ENCODE results near the gene GRAMD1C.
"Not testable (repeated sequence)": the region's sequence is repeated elsewhere in the genome, so short reads cannot be mapped to it uniquely, and the experiment has no call there.

GRAMD1C gene

DNA sequence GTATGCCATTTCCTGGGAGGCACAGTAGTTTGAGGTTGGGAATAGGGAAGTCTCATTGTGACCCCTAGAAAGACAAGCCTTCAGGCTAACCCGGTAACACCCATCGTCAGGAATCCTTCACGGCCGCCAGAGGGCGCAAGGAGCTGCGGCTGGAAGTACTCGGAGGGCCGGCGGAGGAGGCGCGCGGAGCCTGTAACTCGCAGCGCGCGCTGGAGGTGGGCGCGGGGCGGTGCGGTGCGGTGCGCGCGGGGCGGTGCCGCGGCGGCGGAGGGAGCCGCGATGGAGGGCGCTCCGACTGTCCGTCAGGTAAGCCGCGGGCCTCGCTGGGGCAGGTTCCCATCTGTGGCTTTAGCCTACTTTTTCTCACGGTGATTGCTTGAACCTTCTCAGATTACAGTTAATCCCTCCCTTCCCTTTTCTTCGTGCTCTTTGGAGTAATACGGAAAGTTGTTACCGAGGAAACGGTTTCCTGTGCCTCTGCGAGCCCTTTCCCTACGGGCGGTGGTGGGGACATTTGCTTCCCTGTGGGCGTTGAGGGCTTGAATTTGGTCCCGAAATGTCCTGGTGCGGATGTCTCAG, at the start of gene GRAMD1C:
TSS of gene GRAMD1C (plus strand) at position 158 of the 579 bp plus-strand sequence. CDS start at position 280, 122 bp downstream.
- FAIRE-seq (no peak), DNase-seq (ENCODE audit: low spot score) (peak; percentile 92)

DNA sequence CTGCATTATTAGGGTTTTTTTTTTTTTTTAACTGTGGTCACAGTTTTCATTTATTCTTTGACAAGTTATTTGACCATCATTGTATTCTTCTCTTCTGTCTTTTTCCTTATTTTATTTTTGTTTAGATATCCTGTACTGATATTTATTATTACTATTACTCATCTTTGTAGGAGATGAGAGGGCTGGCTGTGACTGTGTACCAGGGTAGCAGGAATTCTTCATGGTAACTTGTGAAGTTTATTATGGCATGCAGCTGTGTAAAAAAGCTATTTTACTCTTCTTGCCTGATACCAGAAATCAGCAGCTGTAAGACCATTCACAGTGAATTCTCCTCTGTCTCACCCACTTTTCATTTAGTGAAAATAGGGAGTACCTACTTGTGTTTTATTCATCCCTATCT, 47.2 kb upstream of the GRAMD1C start:
- DNase-seq (ENCODE audit: low spot score) (no peak), FAIRE-seq (no peak)

DNA sequence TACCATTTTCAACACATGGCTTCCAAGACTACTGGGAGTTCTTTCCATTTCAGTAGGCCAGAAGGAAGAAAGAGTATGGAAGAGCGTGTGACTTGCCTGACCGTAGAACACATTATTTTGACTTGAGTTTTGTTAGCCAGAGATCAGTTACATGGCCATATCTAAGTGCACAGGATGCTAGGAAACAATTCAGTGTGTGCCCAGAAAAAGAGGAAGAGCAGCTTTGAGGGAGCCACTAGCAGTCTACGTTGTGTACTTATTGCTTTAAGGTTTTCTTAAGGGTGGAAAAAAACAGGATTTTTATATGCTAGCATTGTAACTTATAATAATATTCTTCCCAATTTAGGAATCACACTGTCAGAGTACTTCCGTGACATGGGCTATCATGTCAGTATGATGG, 44.1 kb upstream of the GRAMD1C start:
- DNase-seq (ENCODE audit: low spot score) (no peak), FAIRE-seq (no peak)

DNA sequence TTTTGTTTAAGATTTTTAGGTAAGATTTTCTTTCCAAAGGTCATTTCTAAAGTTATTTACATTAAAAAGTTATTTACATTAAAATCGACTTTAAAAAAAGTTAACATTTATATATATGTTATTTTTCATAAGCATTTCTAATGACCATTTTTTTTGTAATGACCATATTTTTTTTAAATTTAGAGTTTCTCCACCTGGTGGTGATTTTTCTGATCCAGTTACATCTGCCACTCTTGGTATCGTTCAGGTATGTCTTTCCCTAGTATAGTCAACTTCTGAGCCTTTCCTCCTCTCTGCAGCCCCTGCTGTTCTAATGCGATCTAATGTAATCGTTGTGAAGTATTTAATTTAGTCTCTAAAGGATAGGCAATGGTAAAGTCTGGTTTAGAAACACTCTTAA, 42.9 kb upstream of the GRAMD1C start:
- no peak for DNase-seq (ENCODE audit: low spot score)
- no peak for FAIRE-seq

DNA sequence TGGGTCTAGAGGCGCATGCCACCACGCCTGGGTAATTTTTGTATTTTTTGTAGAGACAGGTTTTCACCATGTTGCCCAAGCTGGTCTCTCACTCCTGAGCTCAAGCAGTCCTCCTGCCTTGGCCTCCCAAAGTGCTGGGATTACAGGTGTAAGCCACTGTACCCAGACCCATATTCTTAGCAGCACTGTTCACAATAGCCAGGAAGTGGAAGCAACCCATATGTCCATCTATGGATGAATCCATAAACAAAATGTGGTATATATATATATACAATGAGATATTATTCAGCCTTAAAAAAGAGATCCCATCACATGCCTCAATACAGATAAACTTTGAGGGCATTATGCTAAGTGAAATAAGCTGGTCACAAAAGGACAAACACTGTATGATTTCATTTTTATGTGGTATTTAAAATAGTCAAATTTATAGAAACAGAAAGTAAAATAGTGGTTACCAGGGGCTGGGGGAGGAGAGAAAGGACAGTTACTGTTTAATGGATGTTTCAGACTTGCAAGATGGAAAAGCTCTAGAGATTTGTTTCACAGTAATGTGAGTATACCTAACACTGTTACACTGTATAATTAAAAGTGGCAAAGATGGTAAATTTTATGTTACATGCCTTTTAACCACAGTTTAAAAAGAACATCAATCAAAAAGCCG, 35.7 kb upstream of the GRAMD1C start:
- DNase-seq (ENCODE audit: low spot score), result no peak
- no peak for FAIRE-seq

DNA sequence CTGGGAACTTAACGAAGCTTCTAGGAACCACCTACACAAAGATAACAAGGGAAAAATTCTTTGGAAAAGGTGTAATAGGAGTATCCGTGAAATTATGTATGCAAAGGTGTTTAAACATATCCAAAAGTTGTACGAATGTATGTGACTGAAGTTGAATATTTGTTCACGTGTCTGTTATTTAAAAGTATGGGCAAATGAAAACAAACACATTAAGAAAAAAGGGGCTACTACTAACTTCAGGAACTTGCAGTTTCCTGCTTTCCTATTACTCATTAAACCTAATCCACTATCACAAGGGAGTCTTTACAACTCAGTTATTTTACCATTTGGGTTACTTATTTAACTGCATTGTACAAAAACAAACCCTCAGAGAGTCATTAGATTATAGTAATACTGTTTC, 33.9 kb upstream of the GRAMD1C start:
- no peak for FAIRE-seq

DNA sequence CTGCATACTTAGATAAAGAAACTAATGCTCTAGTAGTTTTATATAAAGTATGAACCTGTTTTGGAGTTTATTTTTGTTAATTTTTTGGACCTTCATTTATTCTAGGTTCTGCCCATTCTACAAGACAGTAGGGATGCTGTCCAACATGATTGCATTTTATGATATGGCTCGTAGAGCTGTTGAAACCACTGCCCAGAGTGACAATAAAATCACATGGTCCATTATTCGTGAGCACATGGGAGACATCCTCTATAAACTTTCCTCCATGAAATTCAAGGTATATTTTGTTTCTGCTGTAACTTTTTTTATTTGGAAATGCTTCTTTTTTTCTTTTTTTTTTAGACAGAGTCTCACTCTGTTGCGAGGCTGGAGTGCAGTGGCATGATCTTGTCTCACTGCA, 33.3 kb upstream of the GRAMD1C start:
- no peak for FAIRE-seq

More for the DNA sequence above, 33.9 kb upstream of the GRAMD1C start:
- no peak for DNase-seq (ENCODE audit: low spot score)

DNA sequence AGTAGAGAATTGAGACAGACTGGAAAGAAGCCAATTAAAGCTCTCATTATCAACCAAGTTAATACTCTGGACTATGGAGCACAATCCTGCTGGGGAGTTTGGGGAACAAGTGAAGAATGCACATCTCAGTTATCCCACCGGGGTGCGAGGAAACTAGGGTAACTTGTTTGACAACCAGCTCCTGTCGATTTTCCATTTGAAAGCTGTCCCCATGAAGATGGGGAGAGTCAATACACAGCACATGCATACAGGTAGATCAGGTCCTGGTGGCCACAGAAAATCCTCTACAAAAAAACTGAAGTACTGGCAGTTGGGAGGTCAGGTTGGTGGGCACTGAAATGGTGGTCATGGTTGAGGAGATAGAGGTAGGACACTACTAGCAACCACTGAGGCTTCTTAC, 25.7 kb upstream of the GRAMD1C start:
- FAIRE-seq (no peak), DNase-seq (ENCODE audit: low spot score) (no peak)

More for the DNA sequence above, 33.3 kb upstream of the GRAMD1C start:
- DNase-seq (ENCODE audit: low spot score), result no peak

DNA sequence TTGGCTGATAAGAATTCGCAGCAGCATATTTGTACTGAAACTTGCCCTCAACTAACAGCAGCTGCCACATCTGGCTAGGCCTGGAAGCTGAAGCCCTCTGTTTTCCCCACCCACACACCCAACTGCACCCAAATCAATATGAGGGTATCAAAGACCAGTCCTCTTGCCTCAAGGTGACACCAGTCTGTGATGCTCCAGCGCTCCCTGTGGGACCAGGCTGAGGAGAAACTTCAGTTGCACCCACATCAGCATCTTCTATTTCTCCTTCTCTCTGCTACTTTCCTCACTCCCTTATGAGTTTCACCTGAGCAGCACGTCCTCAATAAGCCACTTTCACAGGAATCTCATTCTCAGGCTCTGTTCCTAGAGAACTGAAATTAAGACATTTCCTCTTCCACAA, 18.7 kb upstream of the GRAMD1C start:
- DNase-seq (ENCODE audit: low spot score), result no peak
- FAIRE-seq, result no peak

DNA sequence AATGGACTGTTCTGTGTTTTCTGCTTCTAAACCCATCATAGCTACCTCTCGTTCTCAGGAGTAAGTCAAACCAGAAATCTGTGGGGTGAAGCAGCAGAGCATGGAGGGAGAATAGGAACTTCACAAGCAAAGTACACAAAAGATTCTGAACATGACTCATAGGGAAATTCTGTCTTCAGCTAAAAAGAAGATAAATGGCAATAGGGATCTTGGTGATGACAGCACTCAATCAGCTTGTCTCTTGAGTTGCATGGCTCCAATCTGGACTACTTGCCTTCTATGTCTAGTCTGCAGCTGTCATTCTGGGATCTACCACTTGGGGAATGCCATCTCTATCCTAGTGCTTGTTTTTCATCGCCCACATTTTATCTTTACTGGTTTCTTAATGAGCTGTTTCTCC, 13.5 kb upstream of the GRAMD1C start:
- DNase-seq (ENCODE audit: low spot score) (peak; percentile 27), FAIRE-seq (no peak)

DNA sequence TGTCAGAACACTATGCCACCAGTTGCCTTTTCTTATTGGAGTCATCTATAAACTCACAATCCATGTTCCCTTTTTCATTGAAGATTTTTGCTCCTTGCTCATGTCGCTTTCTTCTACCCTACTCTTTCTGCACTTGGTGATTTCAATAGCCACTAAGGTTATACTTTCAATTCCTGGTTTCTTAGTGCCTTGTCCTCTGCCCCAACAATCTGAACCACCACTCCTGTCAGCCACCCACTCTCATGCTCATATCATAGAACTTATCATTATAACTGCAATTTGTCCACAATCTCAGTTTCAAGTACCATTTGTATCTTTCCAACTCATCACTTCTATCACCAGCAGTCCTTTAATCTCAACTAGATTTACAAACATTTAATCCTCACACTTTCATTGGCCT, 10.0 kb upstream of the GRAMD1C start:
- DNase-seq (ENCODE audit: low spot score) (no peak), FAIRE-seq (no peak)

DNA sequence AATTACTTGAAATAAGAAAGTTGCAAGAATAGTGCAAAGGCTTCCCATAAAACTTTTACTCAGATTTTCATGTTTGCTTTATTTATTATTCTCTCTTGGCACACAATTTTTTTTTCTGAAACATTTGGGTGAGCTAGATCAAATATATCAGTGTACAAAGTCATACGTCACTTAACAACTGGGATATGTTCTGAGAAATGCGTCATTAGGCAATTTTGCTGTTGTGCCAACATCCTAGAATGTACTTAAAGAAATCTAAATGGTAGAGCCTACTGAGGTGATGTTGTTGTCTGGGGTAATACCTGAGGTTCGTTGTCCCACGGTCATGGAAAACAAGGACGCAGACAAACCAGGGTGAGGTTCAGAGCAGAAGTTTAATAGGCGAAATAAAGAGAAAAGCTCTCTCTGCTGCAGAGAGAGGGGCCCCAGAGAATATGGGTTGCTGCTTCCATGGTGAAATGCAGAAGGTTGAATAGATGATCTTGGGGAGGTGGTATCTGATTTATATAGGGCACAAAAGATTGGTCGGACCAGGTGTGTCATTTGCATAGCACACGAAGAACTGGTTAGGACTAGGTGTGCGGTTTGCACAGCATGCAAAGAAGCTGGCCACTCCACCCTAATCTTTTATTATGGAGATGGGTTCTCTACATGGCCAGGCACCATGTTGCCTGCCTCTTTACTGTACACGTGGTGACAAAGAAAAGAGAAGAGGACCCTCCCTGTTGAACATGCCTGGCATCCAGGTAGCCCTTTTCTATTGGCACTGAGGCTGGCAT, 8.8 kb upstream of the GRAMD1C start:
- FAIRE-seq (peak; percentile 32), DNase-seq (ENCODE audit: low spot score) (no peak)

DNA sequence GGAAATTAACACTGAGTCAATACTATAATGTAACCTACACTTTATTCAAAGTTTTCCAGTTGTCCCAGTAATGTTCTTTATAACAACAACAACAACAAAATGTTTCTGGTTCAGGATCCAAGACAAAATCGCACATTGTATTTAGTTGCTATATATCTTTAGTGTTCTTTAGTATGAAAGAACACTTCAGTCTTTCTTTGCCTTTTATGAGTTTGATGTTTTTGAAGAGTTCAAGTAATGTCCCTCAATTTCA, 7.6 kb upstream of the GRAMD1C start:
- DNase-seq (ENCODE audit: low spot score) (no peak), FAIRE-seq (no peak)

DNA sequence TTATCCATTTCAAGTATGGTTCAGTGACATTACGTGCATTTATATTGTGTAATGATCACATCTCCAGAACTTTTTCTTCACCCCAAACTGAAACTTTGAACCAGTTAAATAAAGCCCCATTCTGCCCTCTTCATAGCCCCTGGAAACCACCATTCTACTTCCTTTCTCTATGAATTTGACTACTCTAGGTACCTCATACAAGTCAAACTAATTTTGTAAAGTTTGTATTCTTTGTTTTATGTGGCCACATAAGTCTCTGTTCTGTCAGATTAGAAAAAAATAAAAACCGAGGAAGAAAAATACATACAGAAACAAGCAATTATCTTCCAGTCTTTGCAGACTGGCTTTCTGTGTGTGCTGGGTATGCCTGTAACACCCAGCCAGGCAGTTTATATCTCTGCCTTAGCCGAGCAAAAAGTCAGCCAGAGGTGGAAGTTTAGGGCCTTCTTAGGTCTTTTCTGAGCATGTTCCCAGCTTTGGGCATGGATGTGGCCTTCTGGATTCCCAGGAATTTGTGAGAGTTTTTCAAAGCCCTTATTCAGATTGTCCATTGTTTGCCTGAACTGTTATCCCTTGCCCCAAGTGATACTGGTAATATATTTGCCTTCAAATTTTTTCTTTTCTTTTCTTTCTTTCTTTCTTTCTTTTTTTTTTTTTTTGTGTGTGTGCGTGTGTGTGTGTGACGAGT, 6.0 kb upstream of the GRAMD1C start:
- DNase-seq (ENCODE audit: low spot score), result no peak
- FAIRE-seq, result no peak

DNA sequence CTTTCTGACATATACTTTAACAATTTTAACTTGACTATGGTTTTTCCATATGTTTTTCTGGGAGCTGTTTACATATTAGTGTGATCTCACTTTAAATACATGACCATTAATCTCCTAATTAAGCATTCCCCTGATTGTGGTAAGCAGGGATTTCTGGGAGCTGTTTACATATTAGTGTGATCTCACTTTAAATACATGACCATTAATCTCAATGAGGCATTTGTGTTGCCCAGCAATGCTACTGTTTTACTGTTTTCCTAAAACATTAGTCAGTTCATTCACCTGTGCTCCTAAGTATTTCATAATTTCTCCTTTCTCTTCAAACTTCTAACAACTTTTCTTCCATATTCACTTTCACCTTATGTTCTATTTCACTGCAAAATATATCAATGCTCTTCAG, 3.6 kb upstream of the GRAMD1C start:
- DNase-seq (ENCODE audit: low spot score) (no peak), FAIRE-seq (no peak)

DNA sequence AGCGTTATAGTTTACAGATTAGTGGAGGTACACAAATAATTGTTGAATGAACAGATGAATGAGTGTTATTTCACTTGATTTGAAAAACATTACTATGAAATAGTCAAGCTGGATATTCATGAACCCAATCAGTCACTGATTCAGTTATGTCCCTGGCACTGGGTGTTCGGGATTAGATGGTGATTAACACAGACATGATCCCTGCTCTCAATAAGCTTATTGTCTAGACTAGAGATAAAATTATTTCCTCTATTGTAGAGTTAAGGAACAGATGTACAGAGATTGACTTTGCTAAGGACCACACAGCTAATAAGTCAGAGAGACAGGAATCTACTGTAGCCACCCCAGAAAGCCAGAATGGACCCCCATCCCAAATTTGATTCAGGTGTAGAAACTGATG, 963 bp downstream of the GRAMD1C start:
- no peak for FAIRE-seq
- DNase-seq (ENCODE audit: low spot score), result no peak

DNA sequence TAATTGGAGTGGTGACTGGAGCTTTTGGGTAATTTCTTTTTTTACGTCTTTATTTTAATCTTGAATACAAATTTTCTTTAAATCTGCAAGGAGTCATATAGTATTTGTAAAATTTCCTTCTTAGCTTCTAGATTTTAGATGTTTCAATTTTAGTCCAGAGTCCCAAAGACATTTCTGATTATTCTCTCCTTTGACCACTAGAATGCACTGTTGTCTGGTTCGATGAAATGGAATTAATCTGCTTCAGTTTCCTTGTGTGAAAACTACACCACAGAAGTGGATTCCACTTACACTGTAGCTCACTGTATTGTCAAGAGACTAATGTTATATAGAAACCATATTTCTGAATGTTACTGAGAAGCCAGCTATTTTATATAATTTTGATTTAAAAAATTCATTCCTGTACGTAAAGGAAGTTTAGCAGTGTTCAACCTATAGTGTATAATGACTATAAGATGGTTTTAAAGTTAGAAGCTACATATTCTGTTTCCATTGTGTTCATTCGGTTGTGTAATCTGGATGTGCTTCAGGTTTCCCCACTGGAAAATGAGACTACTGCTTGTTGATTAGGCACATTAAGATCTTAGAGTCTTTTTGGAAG, 6.1 kb downstream of the GRAMD1C start:
- DNase-seq (ENCODE audit: low spot score) (peak; percentile 41), FAIRE-seq (no peak)

DNA sequence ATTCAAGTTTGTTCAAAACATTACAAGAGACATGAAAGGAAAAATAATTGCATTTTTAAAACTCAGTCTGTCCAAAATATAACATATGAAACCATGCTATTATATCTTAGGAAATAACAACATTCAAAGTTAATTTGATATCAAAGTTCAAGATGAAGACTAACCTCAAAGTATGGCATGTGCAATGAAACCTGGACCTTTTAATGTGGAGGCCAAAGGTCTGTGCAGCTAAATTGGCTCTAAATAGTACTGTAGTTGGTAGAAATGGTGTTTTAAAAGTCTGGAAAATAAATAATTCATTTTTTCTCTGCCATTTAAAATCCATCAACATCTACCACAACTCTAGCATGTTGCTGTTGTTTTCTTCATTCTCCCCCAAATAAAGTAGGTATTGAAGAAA, 8.7 kb downstream of the GRAMD1C start:
- DNase-seq (ENCODE audit: low spot score) (no peak), FAIRE-seq (no peak)

DNA sequence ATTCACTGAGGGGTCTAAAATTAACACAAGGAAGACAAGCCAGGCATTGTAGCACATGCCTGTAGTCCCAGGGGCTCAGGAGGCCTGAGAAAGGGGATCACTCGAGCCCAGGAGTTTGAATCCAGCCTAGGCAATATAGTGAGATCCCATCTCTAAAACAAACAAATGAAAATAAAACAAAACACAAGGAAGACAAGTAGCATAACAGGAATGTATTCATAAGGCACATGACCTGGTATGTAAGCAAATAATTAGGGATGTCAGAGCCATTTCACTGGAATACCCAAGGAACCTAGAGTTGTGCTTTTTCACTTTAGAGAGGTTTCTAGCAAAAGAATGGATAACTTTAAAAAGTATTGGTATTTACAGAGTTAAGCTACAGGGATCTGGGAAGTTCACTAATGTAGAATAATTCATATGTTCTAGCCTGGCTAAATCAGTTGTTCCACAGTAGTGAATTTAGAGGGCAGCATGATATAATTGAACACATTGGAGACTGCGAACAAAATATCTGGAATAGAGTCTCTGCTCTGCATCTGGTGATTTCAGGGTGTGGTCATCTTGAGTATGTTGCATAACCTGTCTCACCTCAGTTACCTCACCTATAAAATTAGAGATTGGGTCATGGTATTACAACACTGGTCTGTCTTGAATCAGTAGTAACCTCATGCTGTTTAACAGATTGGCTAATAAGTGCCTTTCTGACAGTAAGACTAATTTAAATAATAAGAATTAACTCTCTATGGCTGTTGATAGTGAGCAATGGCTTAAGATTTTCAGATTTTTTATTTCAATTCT, 9.3 kb downstream of the GRAMD1C start:
- no peak for FAIRE-seq
- no peak for DNase-seq (ENCODE audit: low spot score)

DNA sequence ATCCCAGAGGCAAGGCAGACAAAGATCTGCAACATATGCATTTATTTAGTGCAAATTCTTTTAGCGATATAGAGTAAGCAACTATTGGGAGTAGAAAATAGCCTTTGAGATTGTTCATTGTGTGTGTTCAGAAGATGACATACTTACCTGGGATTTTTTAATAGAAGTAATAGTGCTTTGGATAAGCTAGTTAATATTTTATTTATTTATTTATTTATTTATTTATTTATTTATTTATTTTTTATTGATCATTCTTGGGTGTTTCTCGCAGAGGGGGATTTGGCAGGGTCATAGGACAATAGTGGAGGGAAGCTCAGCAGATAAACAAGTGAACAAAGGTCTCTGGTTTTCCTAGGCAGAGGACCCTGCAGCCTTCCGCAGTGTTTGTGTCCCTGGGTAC, 10.5 kb downstream of the GRAMD1C start:
- not testable (repeated sequence) for FAIRE-seq; DNase-seq (ENCODE audit: low spot score)

DNA sequence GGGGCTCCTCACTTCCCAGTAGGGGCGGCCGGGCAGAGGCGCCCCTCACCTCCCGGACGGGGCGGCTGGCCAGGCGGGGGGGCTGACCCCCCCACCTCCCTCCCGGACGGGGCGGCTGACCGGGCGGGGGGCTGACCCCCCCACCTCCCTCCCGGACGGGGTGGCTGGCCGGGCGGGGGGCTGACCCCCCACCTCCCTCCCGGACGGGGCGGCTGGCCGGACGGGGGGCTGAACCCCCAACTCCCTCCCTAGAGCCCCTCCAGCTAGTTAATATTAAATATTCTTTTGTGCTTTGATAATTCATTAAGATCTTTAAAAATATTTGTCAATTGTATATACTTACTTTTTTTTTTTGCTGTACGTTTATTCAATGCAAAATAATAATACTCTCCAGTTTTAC, 11.3 kb downstream of the GRAMD1C start:
- not testable (repeated sequence) for DNase-seq (ENCODE audit: low spot score); FAIRE-seq
